ENCODE measurements around the gene RECK.
"Not testable (repeated sequence)": the region's sequence is repeated elsewhere in the genome, so short reads cannot be mapped to it uniquely, and the experiment has no call there.

Gene RECK

DNA sequence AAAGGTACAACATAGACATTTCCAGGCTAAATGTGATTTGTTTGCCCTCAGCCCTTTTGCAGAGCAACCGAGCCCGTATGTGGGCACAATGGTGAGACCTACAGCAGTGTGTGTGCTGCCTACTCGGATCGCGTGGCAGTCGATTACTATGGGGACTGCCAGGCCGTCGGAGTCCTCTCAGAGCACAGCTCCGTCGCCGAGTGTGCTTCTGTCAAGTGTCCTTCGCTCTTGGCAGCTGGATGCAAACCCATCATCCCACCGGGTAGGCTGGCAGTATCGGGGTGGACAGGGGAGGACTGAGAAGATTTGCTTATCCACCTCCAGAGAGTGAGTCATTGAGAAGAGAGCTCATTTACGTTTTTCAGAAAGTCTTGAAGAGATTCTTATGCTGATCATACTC is 82.0 kb downstream of the RECK start:
- DNase-seq, result no peak

DNA sequence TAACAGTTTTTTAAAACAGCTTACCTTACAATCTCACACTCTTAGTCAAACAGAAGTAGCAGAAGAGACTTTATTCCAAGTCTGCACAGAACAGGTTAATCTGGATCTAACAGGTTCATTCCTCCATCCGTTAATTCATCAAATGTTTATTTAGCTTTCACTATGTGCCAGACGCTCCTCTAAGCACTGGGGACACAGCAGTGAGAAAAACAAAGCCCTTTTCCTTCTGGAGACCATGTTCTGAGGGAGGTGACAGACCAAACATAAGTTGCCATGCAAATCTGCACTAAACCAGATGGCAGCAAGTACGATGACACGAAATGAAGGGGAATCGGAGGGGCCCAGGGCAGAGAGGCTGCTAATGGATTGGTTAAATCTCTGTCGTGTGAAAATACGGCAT is 82.8 kb downstream of the RECK start:
- DNase-seq, result no peak

DNA sequence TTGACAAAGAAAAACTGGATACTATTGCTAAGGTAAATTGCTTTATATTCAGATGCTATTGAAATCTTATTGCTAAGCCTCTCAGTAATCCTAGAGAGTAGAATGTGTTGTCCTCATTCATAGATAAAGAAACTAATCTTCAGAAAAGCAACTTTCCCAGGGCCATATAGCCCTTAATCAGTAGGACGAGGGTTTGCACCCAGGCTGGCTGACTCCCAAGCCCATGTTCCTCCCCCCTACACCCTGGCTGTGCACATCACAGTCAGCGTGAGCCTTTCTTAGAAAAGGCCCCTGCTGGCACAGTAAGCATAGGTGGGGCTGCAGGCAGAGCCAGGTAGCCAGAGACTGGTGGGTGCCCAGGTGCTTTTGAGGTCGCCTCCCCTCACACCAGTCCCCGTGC is 84.0 kb downstream of the RECK start:
- DNase-seq, result no peak

DNA sequence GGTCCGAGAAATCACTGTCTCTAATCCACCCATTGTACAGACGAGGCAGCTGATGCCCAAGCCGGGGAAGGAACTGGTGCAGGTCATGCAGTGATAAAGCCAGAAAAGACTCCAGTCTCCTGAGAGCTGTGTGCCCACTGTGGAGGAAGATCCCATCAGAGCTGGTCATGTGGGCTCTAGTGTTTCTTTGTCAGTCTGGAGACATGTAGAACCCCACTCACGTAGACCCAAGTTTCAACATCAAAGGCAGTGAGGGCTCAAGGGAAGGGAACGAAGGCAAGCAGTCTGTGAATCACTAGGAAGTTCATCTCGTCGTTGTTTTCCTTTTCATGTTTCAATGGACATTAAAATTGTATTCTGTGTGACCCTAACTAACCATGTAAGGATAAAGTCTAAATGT is 85.3 kb downstream of the RECK start:
- no peak for DNase-seq

DNA sequence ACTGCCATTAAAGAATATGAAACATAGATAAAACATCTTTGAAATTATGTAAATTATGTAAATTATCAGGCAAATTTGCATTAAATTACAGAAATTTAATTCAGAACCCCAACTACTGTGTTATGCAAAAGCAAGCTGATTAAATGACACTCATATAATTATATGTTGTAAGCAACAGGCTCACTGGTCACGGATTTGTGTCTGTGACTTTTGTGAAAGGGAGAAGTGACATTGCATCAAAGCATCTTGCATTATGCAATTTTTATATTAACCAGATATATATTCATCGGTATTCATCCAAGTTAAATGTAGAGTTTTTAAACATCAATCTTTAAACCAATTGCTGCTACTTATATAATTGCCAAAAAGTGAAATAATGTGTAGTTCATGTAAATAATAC is 86.8 kb downstream of the RECK start:
- DNase-seq, result no peak

DNA sequence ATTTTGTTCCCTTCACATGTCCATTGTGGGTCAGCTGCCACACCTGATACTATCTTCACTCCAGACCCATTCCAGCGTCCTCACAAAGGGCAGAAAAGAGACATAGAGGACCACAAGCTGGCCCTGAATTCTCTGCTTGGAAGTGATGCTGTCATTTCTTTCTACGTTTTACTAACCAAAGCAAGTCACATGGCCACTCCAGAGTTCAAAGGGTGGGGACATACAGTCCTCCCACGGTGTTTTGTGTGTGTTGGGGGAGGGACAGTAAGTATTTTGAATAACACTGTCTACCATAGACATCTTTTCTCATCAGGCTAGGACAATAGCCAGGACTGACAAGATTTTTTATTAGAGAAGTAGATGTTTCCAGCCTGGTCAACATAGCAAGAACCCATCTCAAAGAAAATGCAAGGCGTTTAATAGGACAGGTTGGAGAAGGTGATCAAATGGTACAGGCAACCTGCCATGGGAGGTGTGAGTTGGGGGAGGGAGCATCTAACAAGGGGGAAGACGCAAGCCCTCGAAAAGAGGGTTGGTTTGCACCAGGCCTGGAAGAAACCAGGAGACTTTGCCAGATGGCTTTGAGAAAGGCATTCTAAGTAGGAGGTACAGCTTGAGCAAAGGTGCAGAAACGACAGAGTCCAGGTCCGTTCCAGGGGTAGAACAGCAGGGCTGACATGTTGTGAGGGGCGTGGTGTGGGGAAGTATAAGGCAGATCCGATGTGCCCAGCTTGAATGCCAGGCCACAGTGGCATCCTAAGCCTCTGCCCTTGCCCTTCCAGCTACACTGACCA is 88.5 kb downstream of the RECK start:
- DNase-seq, result no peak

DNA sequence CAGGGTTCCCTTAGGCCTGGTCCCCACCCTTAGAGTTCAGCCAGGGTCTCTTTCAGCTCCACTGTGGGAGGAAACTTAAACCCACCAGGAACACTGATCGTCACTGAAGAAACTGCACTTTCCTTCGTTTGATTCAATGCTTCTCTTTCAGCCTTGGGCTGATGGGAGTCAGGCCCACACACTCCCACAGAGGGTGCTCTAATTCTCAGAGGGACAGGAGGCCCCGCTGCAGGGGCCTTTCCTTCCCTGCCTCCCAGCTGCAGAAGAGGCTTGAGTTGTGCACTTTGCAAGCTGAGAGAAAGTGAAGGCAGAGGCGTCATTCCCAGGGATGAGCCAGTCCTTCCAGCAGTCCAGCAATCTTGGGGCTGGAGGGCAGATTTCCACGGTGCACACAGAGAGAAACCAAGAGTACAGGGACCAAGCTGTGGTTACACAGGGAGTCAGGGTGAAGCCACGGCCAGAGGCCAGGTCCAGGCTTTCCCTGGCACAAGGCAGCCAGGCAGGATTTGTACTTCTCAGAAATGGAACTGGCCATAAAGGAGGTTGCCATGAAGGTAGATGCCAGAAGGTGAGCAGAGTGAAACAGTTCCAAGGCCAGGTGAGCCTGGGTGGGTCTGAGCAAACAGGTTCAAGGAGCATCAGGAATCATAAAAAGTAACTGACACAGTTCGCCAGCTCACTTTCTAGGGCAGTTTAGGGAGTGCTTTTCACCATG is 89.5 kb downstream of the RECK start:
- no peak for DNase-seq

DNA sequence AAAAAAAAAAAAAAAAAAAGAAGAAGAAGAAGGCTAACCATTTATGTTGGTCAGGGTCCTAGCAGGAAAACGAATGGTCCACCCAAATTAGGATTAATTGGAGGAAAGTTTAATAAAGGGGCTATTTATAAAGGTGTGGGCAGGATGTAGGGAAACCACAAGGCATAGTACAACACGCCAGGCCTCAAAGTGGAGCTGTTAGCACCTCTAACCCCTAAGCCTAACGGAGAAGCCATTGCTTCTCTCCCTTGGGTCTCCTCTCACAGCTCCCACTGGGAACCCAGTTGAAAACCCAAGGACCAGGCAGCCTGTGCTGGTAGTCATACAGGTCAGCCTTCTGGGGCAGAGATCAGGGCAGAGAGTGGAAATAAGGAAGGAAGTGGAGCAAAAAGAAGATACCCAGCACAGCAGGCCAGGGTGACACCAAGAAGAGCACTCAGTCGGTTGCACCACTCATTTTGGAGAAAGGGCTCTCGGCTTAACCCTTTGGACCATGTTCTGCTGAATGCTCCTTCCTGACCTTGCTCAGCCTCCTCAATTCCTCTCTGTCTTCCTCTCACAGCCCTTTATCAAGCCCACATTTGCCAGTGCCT is 91.0 kb downstream of the RECK start:
- DNase-seq, result no peak

DNA sequence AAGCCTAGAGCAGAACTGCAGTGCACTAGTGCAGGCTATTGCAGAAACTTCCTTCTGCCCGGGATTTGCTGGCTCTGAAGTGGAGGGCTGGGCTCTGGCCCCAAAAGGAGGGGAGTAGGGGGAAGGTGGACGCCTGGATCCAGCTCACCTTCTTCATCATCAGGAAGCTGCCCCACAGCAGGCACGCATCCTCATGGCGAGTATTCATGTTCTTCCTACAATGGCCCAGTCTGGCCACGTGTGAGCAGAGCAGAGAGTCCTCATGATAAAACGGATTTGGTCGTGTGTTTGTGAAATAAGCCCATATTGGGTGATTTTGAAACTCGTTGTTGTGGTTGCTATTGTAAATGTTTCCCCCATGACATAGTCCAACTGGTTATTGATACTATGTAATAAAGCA is 91.6 kb downstream of the RECK start:
- no peak for DNase-seq

DNA sequence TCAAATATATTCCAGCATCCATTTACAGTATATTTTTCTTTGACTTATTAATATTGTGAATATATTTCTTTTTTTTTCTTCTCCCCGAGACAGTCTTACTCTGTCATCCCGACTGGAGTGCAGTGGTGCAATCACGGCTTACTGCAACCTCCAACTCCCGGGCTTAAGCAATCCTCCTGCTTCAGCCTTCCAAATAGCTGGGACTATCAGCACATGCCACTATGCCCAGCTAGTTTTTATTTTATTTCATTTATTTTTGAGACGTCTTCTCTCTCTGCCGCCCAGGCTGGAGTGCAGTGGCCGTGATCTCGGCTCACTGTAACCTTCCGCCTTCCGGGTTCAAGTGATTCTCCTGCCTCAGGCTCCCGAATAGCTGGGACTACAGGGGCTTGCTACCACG is 92.4 kb downstream of the RECK start:
- DNase-seq, result no peak

DNA sequence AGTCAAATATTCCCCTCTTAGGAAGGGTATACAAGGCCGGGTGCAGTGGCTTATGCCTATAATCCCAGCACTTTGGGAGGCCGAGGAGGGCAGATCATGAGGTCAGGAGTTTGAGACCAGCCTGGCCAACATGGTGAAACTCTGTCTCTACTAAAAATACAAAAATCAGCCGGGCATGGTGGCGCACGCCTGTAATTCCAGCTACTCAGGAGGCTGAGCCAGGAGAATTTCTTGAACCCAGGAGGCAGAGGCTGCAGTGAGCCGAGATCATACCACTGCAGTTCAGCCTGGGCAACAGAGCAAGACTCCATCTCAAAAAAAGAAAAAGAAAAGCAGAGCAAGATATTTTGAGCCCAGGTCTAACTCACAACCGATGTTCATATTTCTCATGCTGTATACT is 95.0 kb downstream of the RECK start:
- DNase-seq, result not testable (repeated sequence)

DNA sequence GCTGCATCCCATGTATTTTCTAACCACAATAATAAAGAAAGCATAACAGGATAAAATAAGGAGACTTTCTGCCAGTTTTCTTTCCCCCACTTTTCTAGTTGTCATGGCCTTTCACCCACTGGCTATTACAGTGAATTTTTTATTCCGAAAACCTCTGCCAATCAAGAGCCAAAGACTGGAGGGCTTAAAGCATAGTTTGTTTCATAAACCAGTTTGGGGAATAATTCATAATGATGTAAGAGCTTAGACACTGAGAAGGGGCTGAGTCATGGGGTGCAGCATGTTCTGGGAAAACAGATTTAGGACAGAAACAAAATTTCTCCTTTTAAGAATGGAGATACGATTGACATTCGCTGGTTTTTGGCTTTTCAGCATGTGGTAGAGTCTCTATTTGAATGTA is 95.4 kb downstream of the RECK start:
- DNase-seq, result no peak

DNA sequence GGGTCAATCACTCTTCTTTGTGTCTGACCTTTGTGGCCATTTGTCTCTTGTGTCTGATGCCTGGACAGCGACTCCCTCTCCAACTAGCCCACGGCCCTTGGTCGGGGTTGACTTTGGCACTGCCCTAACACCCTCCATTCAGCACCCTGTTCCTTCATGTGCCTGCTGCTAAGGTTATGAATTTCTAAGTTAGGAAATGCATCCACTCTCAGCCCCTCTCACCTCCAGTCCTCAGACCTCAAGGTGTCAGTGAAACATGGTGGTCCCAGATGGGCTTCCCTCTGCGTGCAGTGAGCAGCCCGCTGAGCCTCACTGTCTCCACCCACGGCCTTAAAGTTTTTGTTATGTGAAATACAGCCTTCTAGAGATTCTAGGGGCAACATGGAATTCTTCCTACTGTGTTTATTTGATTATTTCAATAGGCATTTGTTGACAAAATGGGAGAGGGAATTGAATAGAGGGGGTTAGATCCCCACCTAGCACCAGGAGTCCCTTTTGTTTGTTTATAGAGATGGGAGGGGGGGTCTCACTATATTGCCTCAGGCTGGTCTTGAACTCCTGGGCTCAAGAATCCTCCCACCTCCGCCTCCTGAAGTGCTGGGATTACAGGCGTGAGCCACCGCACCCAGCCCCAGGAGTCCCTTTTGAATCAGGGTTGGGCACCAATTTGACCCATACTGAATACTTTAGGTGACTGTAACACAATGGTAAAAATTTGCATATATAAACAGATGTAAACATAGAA is 98.2 kb downstream of the RECK start:
- no peak for DNase-seq

DNA sequence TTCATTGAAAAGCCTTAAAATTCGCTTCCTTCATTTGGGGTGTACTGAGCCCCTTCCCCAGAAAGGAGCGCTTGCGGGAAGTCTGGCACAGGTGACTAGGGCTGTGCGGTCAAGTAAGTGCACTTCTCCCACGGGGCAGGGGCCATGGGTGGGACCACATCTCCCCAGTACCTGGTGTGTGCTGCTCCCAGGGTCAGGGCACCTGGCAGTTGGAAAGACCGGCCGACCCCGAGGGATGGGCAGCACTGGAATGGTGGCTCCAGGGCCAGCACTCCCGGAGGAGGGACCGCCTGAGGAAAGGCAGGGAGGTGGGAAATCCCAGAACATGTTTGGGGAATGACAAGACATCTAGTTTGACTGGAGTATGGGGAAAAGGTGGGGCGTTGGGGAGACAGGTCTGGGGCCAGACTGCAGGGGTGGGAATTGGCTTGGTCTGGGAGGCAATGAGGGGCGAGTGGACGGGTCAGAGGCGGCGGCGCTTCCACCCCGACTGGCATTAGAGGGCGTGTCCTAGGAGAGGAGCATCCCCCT is 99.1 kb downstream of the RECK start:
- no peak for DNase-seq

DNA sequence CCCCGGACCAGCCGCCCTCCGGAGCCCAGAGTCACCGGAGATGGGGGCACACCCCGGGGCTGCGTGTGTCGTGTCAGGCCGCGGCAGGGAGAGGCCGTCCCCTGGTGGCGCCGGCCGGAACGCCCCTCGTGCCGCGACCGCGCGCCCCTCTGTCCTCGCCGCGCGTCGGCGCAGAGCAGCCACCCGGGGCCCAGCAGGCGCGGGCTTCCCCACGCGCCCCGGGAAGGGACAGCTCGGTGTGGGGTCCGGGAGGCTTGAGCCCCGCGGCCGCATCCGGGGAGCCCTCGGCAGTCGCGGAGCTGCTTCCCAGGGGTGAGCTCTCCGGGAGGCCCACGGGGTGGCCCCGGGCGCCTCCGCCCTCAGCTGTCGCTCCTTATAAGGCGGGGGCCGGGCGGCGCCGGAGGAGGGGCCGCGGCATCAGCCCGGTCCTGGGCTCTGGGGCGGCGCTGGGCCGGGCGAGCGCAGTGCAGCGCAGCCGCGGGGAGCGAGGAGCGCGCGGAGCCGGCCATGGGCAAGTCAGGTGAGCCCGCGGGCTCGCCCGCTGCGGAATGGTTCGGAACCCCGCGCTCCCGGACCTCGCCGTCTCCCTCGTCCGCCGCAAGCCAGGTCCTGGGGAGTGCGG is 99.7 kb downstream of the RECK start, which contains the start of gene GLIPR2:
Gene GLIPR2 (plus strand): TSS at position 462 of the 622 bp plus-strand sequence. CDS start 46 bp downstream, at position 508.
- DNase-seq, result peak; percentile 81

DNA sequence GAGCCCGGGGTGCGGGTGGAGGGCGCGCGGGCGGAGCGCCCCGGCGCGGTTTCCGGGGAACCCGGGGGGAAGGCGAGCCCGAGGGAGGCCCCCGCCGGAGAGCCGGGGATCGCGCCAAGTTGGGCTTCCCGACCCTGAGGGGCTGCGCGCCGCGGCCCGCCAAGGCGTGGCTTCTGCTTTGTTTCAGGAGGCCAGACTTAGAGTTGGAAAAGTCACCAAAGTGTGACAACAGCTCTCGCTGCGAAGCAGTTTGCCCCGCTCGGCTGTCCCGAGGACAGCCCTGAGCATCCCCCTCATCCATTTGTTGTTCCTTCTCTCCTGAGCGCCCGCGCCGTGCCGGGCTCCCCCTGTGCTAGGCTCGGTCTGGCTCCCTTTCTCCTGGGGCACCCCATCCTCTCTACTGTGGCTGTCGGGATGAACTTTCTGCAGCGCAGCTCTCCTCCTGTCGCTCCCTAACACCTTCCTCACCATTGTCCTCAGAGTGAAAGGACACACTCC is 100.2 kb downstream of the RECK start:
- DNase-seq, result no peak

DNA sequence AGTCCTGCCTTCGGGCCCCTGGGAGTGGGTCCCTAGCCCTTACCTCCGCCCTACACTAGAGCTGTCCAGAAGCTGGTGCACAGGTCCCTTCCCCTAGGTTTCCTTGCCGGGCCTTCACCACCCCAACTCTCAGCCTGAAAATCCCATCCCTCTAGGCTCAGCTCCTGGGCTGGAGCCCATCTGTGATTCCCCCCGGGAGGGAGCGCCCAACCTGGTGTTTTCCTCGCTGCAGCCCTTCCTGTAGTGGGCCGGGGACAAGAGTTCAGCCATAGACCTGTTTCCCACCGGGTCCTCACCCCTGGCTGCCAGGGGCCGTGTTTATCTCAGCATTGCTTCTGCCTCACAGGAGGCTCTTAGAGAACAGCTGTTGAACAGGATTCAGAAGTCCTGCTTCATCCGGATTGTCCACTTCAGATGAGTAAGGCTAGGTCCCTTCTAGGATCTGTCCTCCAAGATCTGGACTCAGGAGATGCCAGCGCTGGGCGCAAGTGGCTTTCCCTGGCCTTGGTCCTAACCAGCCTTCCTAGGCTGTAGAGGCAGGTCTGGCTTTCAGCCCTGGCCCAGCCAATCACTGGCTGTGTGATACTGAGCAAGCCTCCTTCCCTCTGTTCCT is 100.8 kb downstream of the RECK start:
- DNase-seq, result no peak

DNA sequence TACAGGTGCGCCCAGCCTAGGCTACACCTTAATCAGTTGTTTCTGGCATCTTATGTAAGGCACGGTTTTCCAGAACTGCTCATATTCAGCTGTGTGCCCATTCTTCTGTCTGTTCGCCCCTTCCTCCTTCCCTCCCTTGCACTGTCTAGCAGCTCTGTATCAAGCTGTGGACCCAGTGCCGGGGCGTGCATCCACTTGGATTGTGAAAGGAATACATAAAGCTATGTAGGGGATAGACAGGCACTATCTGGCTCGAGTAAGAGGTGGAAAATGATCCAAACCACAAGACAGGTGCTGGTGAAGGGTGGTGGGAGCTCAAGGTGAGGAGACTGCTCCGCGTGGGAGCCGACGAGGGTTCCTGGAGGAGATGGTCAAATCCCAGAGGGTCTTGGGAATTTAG is 101.8 kb downstream of the RECK start:
- no peak for DNase-seq

DNA sequence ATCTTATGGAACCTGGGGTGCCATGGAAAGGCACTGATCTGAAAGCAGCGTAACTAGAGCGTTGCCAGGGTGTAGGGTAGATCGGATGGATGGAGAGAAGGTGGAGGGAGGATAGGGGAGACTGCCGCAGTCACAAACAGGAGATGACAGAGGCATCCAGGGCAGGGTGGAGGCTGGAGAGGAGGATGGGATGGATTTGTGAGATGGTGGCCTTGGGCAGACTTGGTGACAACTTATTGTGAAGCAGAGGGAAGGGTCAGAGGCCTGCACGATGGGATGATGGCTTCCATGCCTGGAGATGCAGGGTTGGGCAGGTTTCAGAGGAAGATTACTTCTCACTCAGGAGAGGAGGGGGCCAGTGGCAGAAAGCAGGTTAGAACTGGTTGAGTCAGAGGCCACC is 102.2 kb downstream of the RECK start:
- DNase-seq, result no peak

DNA sequence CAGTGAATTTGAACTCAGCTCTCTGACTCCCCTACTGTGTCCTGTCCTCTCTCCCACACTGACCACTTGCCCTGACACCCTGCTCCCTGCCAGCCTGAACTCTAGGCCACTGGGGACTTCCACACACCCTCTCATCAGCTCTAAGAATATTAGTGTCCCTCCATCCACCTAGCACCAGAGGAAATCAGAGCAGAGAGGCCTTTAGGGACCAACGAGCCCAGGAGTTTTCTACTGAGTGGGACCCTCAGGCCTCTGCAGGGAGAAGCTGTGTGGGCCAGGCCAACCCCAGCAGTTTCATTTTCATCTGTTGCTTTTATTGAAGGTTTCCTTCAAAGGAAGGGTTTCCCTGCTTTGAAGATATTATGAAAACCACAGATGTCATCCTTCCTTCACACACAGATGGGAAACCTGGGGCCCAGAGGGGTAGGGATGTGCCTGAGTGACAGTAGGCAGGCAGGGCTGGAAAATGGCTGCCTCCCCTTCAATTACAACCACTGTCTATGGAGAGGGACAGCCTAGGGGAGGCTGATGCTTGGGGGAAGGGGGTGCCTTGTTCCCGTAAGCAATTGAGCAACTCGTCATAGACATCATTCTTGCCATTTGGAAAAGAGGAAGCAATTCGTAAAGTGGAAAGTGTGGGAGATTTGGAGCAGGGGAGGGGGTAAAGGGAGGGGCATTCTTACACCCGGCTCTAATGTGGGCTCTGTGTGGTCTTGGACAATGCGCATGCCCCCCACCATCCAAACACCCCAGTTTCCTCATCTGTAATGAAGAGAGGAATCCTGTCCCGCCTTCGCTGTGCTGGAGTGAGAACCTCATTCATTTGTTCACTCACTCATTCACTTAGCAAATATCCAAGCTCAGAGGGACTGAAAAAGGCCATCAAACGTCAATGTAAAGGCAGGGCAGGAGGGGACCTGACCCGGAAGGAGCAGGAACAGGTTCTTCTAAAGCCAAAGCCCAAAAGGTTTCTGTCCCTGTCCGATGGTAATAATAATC is 103.7 kb downstream of the RECK start:
- DNase-seq, result no peak

DNA sequence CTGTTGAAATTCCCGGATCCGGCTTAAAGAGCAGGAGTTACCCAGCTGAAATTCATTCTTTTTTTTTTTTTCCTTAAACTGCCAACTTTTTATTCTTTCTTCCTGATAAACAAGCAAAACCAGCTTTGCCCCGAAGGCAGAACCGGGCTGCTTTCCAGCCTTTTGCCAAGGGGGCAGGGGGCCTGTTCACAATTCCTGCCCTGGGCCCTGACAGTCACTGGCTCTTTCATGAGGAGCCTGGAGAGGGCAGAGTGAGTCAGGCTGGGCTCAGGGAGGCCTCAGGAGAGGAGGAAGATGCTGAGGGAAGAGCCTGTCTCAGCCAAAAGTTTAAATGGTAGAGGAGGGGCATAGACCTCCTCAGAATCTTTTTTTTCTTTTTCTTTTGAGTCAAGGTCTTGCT is 104.6 kb downstream of the RECK start:
- DNase-seq, result no peak

All from stimulated activated CD8-positive, alpha-beta memory T cell treated with anti-CD3 and anti-CD28 coated beads, Interleukin-4, amount 100 ng/mL, for 48 hours (primary cell).